Right kidney (tissue), 1 donor: ENCODE results near the gene ZNF526.
"Not testable (repeated sequence)": the region's sequence is repeated elsewhere in the genome, so short reads cannot be mapped to it uniquely, and the experiment has no call there.

Experiments
- DNase-seq: peaks from one replicate; pipeline ENCODE4 v3.0.0-alpha.2; 2016

ZNF526 gene

GRCh38 chr19:42266928-42267603 lies 47.0 kb downstream of the ZNF526 start:
- not testable (repeated sequence) for DNase-seq

GRCh38 chr19:42267644-42268141 lies 47.6 kb downstream of the ZNF526 start:
- DNase-seq, result no peak

- peak; percentile 100 for DNase-seq
Measured at GRCh38 chr19:42268142-42268703, 48.1 kb downstream of the ZNF526 start.

- DNase-seq, result peak; percentile 95
Measured at GRCh38 chr19:42268704-42269477, 48.8 kb downstream of the ZNF526 start, which contains the start of gene CIC. Gene CIC, plus strand, starts transcription at chr19:42269252. Its CDS starts 2,532 bp downstream, at chr19:42271784.

GRCh38 chr19:42269478-42270345 lies 49.6 kb downstream of the ZNF526 start:
- no peak for DNase-seq

- DNase-seq, result no peak
Measured at GRCh38 chr19:42270346-42271044, 50.4 kb downstream of the ZNF526 start.

- DNase-seq, result no peak
Measured at GRCh38 chr19:42271045-42271419, 50.9 kb downstream of the ZNF526 start.

- DNase-seq, result no peak
Measured at GRCh38 chr19:42271861-42272534, 51.9 kb downstream of the ZNF526 start.

GRCh38 chr19:42272535-42272897 lies 52.4 kb downstream of the ZNF526 start:
- DNase-seq, result no peak

- no peak for DNase-seq
Measured at GRCh38 chr19:42272989-42273406, 52.9 kb downstream of the ZNF526 start.

GRCh38 chr19:42273407-42274064 lies 53.4 kb downstream of the ZNF526 start:
- DNase-seq, result no peak

GRCh38 chr19:42274065-42274682 lies 54.1 kb downstream of the ZNF526 start:
- DNase-seq, result no peak

GRCh38 chr19:42275103-42275502 lies 55.0 kb downstream of the ZNF526 start:
- DNase-seq, result no peak

GRCh38 chr19:42275517-42275916 lies 55.4 kb downstream of the ZNF526 start:
- DNase-seq, result no peak

- no peak for DNase-seq
Measured at GRCh38 chr19:42276284-42276683, 56.2 kb downstream of the ZNF526 start.

GRCh38 chr19:42276821-42277220 lies 56.7 kb downstream of the ZNF526 start:
- DNase-seq, result no peak
